H1 (cell line): ENCODE results near the gene SBF2. TPM values are rescaled to one million over a fixed set of nuclear protein-coding genes. Genes with fewer than 3 reads are reported as not detected.

ENCODE experiments used
- HDAC2 ChIP-seq, 2 experiments: fragments of 300-600 bp in 1 of 2; sonication (generic) in 1 of 2; IDR thresholded peaks; 2 replicates each; pipeline ENCODE4 v1.6.1; 2011 to 2012; ENCODE audit warnings: low read depth in 2 of 2, low read length in 2 of 2, mild to moderate bottlenecking in 2 of 2, moderate library complexity in 2 of 2, borderline replicate concordance in 1 of 2, inconsistent platforms in 1 of 2
- JUN ChIP-seq: IDR thresholded peaks from 2 replicates; pipeline ENCODE4 v1.6.1; 2011; ENCODE audit warnings: low read depth, mild to moderate bottlenecking, improper control_type of control experiment, low read length
- MAFK ChIP-seq: IDR thresholded peaks from 2 replicates; pipeline ENCODE4 v1.6.1; 2012; ENCODE audit warnings: low read depth, mild to moderate bottlenecking, improper control_type of control experiment, low read length
- PHF8 ChIP-seq: fragments of 200-600 bp; sonication (generic); conservative IDR thresholded peaks from 2 replicates; pipeline ENCODE4 v1.7.1; 2012; ENCODE audit warnings: low read depth, mild to moderate bottlenecking, inconsistent platforms, low read length, moderate library complexity
- RXRA ChIP-seq: IDR thresholded peaks from 2 replicates; pipeline ENCODE4 v1.6.1; 2011; ENCODE audit warnings: low read depth, mild to moderate bottlenecking, low read length, moderate library complexity; ENCODE audit not compliant: insufficient read depth
- SP4 ChIP-seq: IDR thresholded peaks from 2 replicates; pipeline ENCODE4 v1.6.1; 2012; ENCODE audit warnings: low read length, inconsistent platforms
- polyA plus RNA-seq, 7 experiments: library from polyadenylated mRNA; depleted of rRNA in 3 of 7; stranded (reverse) in 5 of 7; unstranded in 2 of 7; fragments of >200 nt in 5 of 7; fragments of 200-250 nt in 2 of 7; gene quantifications; 1 replicate in 5 of 7; 2 replicates in 1 of 7; 4 replicates in 1 of 7; pipeline versions ENCODE4 v1.2.1 to v1.2.3, GENCODE V29; 2011 to 2013; ENCODE audit warnings: missing spikeins in 2 of 7, mixed read lengths in 2 of 7
- total RNA-seq: library from RNA; stranded (reverse); fragmentation: NEBNext Ultra II Directional; extraction: Animal tissue kit (Norgen Biotek cat#: 25700); gene quantifications from 2 replicates; pipeline ENCODE4 v1.2.1, GENCODE V29; 2021
- TF ChIP-seq, protein P1 (sequence below): fragments of 300-600 bp; sonication (generic); IDR thresholded peaks from 2 replicates; pipeline ENCODE4 v1.7.1; 2012; ENCODE audit warnings: low read length, moderate library complexity, mild to moderate bottlenecking, inconsistent platforms; ENCODE audit not compliant: insufficient replicate concordance

The SBF2 gene
- total and polyA plus RNA-seq, 2 of the 8 experiments (the other 6 are each of a cell fraction or from before 2014, with no cell fraction given) = 36.7 to 50.5 TPM

DNA sequence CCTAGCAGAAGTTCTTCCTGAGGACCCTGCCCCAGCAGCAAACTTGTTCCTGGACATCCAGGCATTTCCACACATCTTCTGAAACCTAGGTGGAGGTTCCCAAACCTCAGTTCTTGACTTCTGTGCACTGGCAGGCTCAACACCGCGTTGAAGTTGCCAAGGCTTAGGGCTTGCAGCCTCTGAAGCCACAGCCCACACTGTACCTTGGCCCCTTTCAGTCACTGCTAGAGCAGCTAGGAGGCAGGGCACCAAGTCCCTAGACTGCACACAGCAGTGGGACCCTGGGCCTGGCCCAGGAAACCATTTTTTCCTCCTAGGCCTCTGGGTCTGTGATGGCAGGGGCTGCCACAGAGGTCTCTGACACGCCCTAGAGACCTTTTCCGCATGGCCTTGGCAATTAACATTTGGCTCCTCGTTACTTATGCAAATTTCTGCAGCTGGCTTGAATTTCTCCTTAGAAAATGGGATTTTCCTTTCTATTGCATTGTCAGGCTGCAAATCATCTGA is 159.0 kb downstream of the SBF2 start (continued):
- TF ChIP-seq, protein P1, sequence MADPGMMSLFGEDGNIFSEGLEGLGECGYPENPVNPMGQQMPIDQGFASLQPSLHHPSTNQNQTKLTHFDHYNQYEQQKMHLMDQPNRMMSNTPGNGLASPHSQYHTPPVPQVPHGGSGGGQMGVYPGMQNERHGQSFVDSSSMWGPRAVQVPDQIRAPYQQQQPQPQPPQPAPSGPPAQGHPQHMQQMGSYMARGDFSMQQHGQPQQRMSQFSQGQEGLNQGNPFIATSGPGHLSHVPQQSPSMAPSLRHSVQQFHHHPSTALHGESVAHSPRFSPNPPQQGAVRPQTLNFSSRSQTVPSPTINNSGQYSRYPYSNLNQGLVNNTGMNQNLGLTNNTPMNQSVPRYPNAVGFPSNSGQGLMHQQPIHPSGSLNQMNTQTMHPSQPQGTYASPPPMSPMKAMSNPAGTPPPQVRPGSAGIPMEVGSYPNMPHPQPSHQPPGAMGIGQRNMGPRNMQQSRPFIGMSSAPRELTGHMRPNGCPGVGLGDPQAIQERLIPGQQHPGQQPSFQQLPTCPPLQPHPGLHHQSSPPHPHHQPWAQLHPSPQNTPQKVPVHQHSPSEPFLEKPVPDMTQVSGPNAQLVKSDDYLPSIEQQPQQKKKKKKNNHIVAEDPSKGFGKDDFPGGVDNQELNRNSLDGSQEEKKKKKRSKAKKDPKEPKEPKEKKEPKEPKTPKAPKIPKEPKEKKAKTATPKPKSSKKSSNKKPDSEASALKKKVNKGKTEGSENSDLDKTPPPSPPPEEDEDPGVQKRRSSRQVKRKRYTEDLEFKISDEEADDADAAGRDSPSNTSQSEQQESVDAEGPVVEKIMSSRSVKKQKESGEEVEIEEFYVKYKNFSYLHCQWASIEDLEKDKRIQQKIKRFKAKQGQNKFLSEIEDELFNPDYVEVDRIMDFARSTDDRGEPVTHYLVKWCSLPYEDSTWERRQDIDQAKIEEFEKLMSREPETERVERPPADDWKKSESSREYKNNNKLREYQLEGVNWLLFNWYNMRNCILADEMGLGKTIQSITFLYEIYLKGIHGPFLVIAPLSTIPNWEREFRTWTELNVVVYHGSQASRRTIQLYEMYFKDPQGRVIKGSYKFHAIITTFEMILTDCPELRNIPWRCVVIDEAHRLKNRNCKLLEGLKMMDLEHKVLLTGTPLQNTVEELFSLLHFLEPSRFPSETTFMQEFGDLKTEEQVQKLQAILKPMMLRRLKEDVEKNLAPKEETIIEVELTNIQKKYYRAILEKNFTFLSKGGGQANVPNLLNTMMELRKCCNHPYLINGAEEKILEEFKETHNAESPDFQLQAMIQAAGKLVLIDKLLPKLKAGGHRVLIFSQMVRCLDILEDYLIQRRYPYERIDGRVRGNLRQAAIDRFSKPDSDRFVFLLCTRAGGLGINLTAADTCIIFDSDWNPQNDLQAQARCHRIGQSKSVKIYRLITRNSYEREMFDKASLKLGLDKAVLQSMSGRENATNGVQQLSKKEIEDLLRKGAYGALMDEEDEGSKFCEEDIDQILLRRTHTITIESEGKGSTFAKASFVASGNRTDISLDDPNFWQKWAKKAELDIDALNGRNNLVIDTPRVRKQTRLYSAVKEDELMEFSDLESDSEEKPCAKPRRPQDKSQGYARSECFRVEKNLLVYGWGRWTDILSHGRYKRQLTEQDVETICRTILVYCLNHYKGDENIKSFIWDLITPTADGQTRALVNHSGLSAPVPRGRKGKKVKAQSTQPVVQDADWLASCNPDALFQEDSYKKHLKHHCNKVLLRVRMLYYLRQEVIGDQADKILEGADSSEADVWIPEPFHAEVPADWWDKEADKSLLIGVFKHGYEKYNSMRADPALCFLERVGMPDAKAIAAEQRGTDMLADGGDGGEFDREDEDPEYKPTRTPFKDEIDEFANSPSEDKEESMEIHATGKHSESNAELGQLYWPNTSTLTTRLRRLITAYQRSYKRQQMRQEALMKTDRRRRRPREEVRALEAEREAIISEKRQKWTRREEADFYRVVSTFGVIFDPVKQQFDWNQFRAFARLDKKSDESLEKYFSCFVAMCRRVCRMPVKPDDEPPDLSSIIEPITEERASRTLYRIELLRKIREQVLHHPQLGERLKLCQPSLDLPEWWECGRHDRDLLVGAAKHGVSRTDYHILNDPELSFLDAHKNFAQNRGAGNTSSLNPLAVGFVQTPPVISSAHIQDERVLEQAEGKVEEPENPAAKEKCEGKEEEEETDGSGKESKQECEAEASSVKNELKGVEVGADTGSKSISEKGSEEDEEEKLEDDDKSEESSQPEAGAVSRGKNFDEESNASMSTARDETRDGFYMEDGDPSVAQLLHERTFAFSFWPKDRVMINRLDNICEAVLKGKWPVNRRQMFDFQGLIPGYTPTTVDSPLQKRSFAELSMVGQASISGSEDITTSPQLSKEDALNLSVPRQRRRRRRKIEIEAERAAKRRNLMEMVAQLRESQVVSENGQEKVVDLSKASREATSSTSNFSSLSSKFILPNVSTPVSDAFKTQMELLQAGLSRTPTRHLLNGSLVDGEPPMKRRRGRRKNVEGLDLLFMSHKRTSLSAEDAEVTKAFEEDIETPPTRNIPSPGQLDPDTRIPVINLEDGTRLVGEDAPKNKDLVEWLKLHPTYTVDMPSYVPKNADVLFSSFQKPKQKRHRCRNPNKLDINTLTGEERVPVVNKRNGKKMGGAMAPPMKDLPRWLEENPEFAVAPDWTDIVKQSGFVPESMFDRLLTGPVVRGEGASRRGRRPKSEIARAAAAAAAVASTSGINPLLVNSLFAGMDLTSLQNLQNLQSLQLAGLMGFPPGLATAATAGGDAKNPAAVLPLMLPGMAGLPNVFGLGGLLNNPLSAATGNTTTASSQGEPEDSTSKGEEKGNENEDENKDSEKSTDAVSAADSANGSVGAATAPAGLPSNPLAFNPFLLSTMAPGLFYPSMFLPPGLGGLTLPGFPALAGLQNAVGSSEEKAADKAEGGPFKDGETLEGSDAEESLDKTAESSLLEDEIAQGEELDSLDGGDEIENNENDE = no peak
- TF ChIP-seq HDAC2 (IDR thresholded peaks at IDR 0.05; ENCODE audit: borderline replicate concordance in 1 of 2, low read depth in 2 of 2, low read length in 2 of 2) (no peak), MAFK (no peak), RXRA (no peak), PHF8 (no peak), JUN (no peak), SP4 (no peak)
